ENCODE measurements around the gene APLP2.

GRCh38 chr11:130110339-130111108, 40.8 kb downstream of the APLP2 start:
- TF ChIP-seq, protein P1, sequence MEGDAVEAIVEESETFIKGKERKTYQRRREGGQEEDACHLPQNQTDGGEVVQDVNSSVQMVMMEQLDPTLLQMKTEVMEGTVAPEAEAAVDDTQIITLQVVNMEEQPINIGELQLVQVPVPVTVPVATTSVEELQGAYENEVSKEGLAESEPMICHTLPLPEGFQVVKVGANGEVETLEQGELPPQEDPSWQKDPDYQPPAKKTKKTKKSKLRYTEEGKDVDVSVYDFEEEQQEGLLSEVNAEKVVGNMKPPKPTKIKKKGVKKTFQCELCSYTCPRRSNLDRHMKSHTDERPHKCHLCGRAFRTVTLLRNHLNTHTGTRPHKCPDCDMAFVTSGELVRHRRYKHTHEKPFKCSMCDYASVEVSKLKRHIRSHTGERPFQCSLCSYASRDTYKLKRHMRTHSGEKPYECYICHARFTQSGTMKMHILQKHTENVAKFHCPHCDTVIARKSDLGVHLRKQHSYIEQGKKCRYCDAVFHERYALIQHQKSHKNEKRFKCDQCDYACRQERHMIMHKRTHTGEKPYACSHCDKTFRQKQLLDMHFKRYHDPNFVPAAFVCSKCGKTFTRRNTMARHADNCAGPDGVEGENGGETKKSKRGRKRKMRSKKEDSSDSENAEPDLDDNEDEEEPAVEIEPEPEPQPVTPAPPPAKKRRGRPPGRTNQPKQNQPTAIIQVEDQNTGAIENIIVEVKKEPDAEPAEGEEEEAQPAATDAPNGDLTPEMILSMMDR (conservative IDR thresholded peaks at IDR 0.05 in 1 of 2, IDR thresholded peaks at IDR 0.05 in 1 of 2; ENCODE audit: low read depth in 1 of 2, low read length in 2 of 2) = no peak
- TF ChIP-seq EZH2 (IDR thresholded peaks at IDR 0.05; ENCODE audit: low read length, missing control alignments) = no peak
